SK-N-SH treated with all-trans-retinoic acid at 6 μM for 48 hours (cell line): ENCODE measurements around the gene UTS2B.
A peak's percentile ranks its signal among the peaks of the same experiment; 100 is the strongest.

Experiments
- ATAC-seq: fragments of 200-7000 bp; cut with Tn5 transposase; 3 replicates; pipeline ENCODE4 v1.9.1; 2020; ENCODE audit warnings: mild to moderate bottlenecking, moderate library complexity
- CSDC2 ChIP-seq: fragments of 250-450 bp; sonication (Bioruptor Pico); IDR thresholded peaks from 2 replicates; pipeline ENCODE4 v1.5.0; 2020; ENCODE audit warnings: mild to moderate bottlenecking, moderate library complexity
- ESRRG ChIP-seq: fragments of 250-450 bp; sonication (Bioruptor Pico); IDR thresholded peaks from 2 replicates; pipeline ENCODE4 v1.6.1; 2021; ENCODE audit warnings: mild to moderate bottlenecking
- GLIS3 ChIP-seq: fragments of 250-450 bp; sonication (Bioruptor Pico); IDR thresholded peaks from 2 replicates; pipeline ENCODE4 v1.5.0; 2020; ENCODE audit warnings: mild to moderate bottlenecking, moderate library complexity
- ISL1 ChIP-seq: fragments of 250-450 bp; sonication (Bioruptor Pico); IDR thresholded peaks from 2 replicates; pipeline ENCODE4 v2.1.2; 2022; ENCODE audit warnings: mild to moderate bottlenecking, moderate library complexity
- OSR1 ChIP-seq: fragments of 250-450 bp; sonication (Bioruptor Pico); IDR thresholded peaks from 2 replicates; pipeline ENCODE4 v1.8.0; 2022; ENCODE audit warnings: moderate library complexity, mild to moderate bottlenecking, inconsistent platforms
- PPARA ChIP-seq: fragments of 250-450 bp; sonication (Bioruptor Pico); IDR thresholded peaks from 2 replicates; pipeline ENCODE4 v1.5.0; 2020; ENCODE audit warnings: mild to moderate bottlenecking, borderline replicate concordance
- RARB ChIP-seq: fragments of 250-450 bp; sonication (Bioruptor Pico); IDR thresholded peaks from 2 replicates; pipeline ENCODE4 v1.8.0; 2021; ENCODE audit warnings: mild to moderate bottlenecking, moderate library complexity
- SNAI2 ChIP-seq: fragments of 250-450 bp; sonication (Bioruptor Pico); IDR thresholded peaks from 2 replicates; pipeline ENCODE4 v1.5.0; 2020; ENCODE audit warnings: mild to moderate bottlenecking, moderate library complexity
- TOX ChIP-seq: fragments of 250-450 bp; sonication (Bioruptor Pico); IDR thresholded peaks from 2 replicates; pipeline ENCODE4 v1.8.0; 2021; ENCODE audit warnings: mild to moderate bottlenecking, moderate library complexity, borderline replicate concordance
- TSHZ2 ChIP-seq: fragments of 250-450 bp; sonication (Bioruptor Pico); IDR thresholded peaks from 2 replicates; pipeline ENCODE4 v1.5.0; 2020; ENCODE audit warnings: mild to moderate bottlenecking, moderate library complexity
- ZC3H10 ChIP-seq: fragments of 250-450 bp; sonication (Bioruptor Pico); IDR thresholded peaks from 2 replicates; pipeline ENCODE4 v1.5.1; 2021; ENCODE audit warnings: mild to moderate bottlenecking, moderate library complexity
- ZNF565 ChIP-seq: fragments of 450-650 bp; formaldehyde crosslinking; conservative IDR thresholded peaks from 2 replicates; pipeline ENCODE4 v1.5.0; 2020; ENCODE audit warnings: low read depth, mild to moderate bottlenecking, moderate library complexity
- ZNF70 ChIP-seq: fragments of 450-650 bp; formaldehyde crosslinking; IDR thresholded peaks from 2 replicates; pipeline ENCODE4 v1.5.0; 2020; ENCODE audit warnings: mild to moderate bottlenecking, moderate library complexity
- TF ChIP-seq, protein P1 (sequence below): fragments of 250-450 bp; sonication (Bioruptor Pico); IDR thresholded peaks from 2 replicates; pipeline ENCODE4 v1.5.1; 2021; ENCODE audit warnings: mild to moderate bottlenecking, moderate library complexity
- TF ChIP-seq, protein P2 (sequence below): fragments of 250-450 bp; sonication (Bioruptor Pico); IDR thresholded peaks from 2 replicates; pipeline ENCODE4 v1.8.0; 2020; ENCODE audit warnings: mild to moderate bottlenecking, moderate library complexity, borderline replicate concordance
- TF ChIP-seq, protein P3 (sequence below): fragments of 250-450 bp; sonication (Bioruptor Pico); IDR thresholded peaks from 2 replicates; pipeline ENCODE4 v1.8.0; 2021; ENCODE audit warnings: low read depth, mild to moderate bottlenecking, moderate library complexity, borderline replicate concordance

Gene UTS2B

GRCh38 chr3:191283400-191283799 lies 46.9 kb downstream of the UTS2B start:
- TF ChIP-seq ZC3H10 (no peak), OSR1 (no peak), TSHZ2 (no peak), TOX (no peak), GLIS3 (CRISPR knock-in tag) (no peak), ZNF565 (CRISPR knock-in tag) (no peak), ISL1 (CRISPR knock-in tag) (no peak), PPARA (CRISPR knock-in tag) (no peak), RARB (CRISPR knock-in tag) (no peak), SNAI2 (no peak), CSDC2 (CRISPR knock-in tag) (no peak), ZNF70 (no peak)
- TF ChIP-seq, protein P1, sequence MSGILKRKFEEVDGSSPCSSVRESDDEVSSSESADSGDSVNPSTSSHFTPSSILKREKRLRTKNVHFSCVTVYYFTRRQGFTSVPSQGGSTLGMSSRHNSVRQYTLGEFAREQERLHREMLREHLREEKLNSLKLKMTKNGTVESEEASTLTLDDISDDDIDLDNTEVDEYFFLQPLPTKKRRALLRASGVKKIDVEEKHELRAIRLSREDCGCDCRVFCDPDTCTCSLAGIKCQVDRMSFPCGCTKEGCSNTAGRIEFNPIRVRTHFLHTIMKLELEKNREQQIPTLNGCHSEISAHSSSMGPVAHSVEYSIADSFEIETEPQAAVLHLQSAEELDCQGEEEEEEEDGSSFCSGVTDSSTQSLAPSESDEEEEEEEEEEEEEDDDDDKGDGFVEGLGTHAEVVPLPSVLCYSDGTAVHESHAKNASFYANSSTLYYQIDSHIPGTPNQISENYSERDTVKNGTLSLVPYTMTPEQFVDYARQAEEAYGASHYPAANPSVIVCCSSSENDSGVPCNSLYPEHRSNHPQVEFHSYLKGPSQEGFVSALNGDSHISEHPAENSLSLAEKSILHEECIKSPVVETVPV (CRISPR knock-in tag), result no peak
- TF ChIP-seq, protein P2, sequence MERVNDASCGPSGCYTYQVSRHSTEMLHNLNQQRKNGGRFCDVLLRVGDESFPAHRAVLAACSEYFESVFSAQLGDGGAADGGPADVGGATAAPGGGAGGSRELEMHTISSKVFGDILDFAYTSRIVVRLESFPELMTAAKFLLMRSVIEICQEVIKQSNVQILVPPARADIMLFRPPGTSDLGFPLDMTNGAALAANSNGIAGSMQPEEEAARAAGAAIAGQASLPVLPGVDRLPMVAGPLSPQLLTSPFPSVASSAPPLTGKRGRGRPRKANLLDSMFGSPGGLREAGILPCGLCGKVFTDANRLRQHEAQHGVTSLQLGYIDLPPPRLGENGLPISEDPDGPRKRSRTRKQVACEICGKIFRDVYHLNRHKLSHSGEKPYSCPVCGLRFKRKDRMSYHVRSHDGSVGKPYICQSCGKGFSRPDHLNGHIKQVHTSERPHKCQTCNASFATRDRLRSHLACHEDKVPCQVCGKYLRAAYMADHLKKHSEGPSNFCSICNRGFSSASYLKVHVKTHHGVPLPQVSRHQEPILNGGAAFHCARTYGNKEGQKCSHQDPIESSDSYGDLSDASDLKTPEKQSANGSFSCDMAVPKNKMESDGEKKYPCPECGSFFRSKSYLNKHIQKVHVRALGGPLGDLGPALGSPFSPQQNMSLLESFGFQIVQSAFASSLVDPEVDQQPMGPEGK (CRISPR knock-in tag), result no peak
- no peak for ATAC-seq

DNA sequence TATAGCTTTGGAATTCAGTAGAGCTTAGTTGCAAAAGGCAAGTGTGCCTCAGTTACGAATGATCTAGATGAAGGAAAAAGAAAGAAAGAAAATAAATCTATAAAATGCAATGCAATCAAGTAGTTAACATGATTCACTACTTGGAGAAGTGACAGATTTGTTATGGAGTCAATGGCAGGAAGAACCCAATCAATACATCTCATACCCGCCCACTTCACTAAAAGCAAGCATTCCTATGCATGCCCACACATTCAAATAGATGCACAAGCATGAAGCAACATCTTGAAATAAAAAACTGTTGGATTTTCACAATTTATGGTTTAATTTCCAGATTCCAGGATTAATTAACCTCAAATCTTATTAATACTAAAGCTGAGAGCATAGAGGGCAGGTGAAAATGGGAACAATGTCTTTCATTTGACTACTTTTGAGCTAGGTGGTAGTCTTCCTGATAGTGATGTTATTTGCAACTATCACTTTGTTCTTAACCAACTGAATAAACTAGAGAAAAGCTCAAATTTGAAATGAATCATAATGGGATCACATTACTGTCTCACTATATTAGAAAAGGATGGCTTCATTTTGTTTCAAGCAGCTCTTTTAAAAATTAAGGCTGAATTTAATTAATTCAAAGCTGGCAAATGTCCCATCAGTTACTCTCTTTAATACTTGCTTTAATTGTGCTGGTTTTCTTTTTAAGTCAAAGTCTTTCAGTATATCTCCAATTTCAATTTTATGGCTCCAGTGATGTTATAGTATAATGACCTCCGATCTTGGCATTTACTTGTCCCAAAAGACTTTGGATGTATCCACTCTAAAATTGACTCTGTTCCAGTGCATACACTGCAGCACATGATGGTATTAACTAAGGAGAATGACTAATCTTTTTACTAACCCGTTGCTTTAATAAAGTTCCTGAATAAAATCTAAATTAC lies 47.8 kb downstream of the UTS2B start:
- TF ChIP-seq OSR1, result no peak
- TF ChIP-seq ESRRG, result no peak
- no peak for TF ChIP-seq SNAI2
- no peak for TF ChIP-seq ZNF565 (CRISPR knock-in tag)
- TF ChIP-seq TOX, result no peak
- TF ChIP-seq, protein P3, sequence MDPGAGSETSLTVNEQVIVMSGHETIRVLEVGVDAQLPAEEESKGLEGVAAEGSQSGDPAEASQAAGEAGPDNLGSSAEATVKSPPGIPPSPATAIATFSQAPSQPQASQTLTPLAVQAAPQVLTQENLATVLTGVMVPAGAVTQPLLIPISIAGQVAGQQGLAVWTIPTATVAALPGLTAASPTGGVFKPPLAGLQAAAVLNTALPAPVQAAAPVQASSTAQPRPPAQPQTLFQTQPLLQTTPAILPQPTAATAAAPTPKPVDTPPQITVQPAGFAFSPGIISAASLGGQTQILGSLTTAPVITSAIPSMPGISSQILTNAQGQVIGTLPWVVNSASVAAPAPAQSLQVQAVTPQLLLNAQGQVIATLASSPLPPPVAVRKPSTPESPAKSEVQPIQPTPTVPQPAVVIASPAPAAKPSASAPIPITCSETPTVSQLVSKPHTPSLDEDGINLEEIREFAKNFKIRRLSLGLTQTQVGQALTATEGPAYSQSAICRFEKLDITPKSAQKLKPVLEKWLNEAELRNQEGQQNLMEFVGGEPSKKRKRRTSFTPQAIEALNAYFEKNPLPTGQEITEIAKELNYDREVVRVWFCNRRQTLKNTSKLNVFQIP (CRISPR knock-in tag), result no peak
- no peak for TF ChIP-seq GLIS3 (CRISPR knock-in tag)
- TF ChIP-seq, protein P2 (CRISPR knock-in tag), result no peak
- no peak for TF ChIP-seq TSHZ2

More for the DNA sequence above, 47.8 kb downstream of the UTS2B start:
- ATAC-seq, result peak; percentile 82
